DMS153 treated with DMSO at 0.1 percent for 48 hours (cell line): ENCODE results near the gene ELAVL3.
"Not testable (repeated sequence)": the region's sequence is repeated elsewhere in the genome, so short reads cannot be mapped to it uniquely, and the experiment has no call there.

ENCODE experiments used
- DNase-seq: peaks from one replicate; lab custom pipeline; 2025; ENCODE audit not compliant: unreplicated experiment; lab: John Stamatoyannopoulos, UW

ELAVL3 gene

GRCh38 chr19:11410682-11411081 is 70.2 kb downstream of the ELAVL3 start:
- no peak for DNase-seq

DNA sequence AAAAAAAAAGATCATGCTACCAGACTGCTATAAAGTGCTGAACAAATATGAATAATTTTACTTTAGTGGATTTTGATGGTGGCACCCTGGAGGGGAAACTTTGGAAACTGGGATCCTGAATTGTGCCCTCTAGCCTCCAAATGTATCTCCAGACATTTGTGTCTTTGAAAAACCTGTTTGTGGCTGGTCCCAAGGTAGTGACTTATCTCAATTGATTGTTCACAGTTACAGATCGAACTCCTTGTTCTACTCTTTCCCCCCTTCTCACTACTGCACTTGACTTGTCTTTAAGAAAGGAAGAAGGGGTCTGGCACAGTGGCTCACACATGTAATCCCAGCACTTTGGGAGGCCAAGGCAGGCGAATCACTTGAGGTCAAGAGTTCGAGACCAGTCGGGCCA is 72.3 kb downstream of the ELAVL3 start:
- DNase-seq = no peak

- not testable (repeated sequence) for DNase-seq
These were observed 74.1 kb downstream of the ELAVL3 start for GRCh38 chr19:11406703-11407236.

- DNase-seq = no peak
These were observed 74.8 kb downstream of the ELAVL3 start for GRCh38 chr19:11405846-11406643.

DNA sequence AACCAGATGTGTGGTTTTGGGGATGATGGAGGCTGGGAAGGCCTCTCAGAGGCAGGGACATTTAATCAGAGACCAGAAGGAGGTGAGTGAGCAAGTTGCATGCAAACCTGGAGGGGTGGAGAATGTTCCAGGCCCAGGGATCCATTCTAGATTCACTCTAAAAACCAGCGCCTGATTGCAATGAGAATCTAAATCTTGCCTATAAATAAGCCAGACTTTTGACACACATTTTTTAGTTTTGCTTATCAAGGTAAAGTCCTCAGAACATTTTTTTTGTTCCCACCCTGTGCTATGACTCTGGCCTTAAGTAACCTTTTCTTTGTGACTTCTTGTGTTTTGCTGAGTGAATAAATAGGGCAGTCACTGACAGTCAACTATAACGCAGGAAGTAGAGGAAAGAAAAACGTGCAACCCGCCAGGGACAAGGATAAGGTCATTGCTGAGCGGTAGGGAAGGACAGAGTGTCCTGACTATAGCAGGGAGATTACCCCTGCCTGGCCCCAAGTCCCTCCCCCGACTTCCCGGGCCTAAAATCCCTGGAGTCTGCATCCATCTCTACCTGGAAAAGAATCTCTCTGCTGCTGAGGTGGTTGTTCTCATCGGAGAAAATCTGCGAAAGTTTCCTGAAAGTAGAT is 76.1 kb downstream of the ELAVL3 start:
- no peak for DNase-seq

DNA sequence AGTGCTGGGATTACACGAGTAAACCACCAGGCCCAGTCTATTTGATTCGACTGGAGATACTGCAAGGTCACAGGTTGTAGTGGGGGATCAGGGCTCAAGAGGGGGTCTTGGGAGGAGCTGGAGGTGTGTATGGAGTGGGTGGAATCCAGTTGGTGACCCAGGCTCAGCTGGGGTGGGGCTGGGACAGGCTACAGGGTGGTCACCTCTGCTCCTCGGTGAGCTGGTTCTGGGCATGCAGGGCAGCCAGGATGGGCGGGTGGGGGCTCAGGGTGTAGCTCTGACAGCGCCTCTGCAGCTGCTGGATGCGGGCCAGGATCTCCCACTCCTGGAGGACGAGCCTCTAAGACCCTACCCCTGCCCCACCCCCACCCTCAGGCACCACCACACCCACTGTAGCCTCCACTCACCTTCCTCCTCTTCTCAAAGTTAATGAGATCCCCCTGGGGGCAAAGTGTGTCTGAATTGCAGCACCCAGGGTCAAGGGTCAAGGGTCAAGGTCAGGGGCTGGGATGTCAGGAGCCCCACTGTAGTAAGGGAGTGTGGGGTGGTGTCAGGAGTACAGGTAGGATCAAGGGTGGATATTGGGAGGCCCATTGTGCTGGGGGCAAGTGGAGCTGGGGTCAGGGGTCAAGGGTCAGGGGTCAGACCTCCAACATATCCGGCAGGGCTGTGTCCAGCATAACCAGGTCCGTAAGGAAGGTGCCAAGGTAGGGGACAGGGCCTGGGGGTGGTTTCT is 78.9 kb downstream of the ELAVL3 start:
- no peak for DNase-seq
